Measurements from ENCODE around the gene GRIK4. TPM values are rescaled to one million over a fixed set of nuclear protein-coding genes. Genes with fewer than 3 reads are reported as not detected.
"Not testable (repeated sequence)": the region's sequence is repeated elsewhere in the genome, so short reads cannot be mapped to it uniquely, and the experiment has no call there.

Gene GRIK4
- polyA plus RNA-seq, 1 donor: 0.94 TPM

GRCh38 chr11:120573756-120574354 is 62.3 kb downstream of the GRIK4 start:
- WGBS (ENCODE audit: insufficient coverage, low lambda C conversion rate): no CpG with 5 or more reads among the region's 10 CpGs
- Histone ChIP-seq H3K4me3 (ENCODE audit: low read length) (no peak overlapping the region), H3K36me3 (ENCODE audit: control insufficient read depth, insufficient read depth, low read length) (no peaks in the 10 kb centered on the region), H3K9me3 (ENCODE audit: control insufficient read depth, low read depth, low read length) (peaks cover 2% of the 10 kb centered on the region), H3K27ac (ENCODE audit: low read length) (no peak overlapping the region), H3K27me3 (ENCODE audit: control insufficient read depth, insufficient read depth, low read length) (no peaks in the 10 kb centered on the region), H3K4me1 (ENCODE audit: control insufficient read depth, insufficient read depth, low read length) (no peaks in the 10 kb centered on the region)
- DNase-seq: no peak

- H3K4me1 ChIP-seq (ENCODE audit: control insufficient read depth, insufficient read depth, low read length): no peaks in the 10 kb centered on the region
- H3K4me3 ChIP-seq (ENCODE audit: low read length): no peak overlapping the region
- H3K9me3 ChIP-seq (ENCODE audit: control insufficient read depth, low read depth, low read length): peaks cover 2% of the 10 kb centered on the region
- H3K27ac ChIP-seq (ENCODE audit: low read length): no peak overlapping the region
- WGBS (ENCODE audit: insufficient coverage, low lambda C conversion rate): 83% methylated on average over 1 of the region's 8 CpGs
- H3K36me3 ChIP-seq (ENCODE audit: control insufficient read depth, insufficient read depth, low read length): no peaks in the 10 kb centered on the region
- no peaks in the 10 kb centered on the region for H3K27me3 ChIP-seq (ENCODE audit: control insufficient read depth, insufficient read depth, low read length)
- DNase-seq: no peak
Observed at GRCh38 chr11:120574876-120575275, 63.3 kb downstream of the GRIK4 start.

GRCh38 chr11:120575461-120575860 is 63.9 kb downstream of the GRIK4 start:
- WGBS (ENCODE audit: insufficient coverage, low lambda C conversion rate): no CpG with 5 or more reads among the region's 9 CpGs
- no peak overlapping the region for H3K27ac ChIP-seq (ENCODE audit: low read length)
- H3K36me3 ChIP-seq (ENCODE audit: control insufficient read depth, insufficient read depth, low read length): no peaks in the 10 kb centered on the region
- H3K27me3 ChIP-seq (ENCODE audit: control insufficient read depth, insufficient read depth, low read length): no peaks in the 10 kb centered on the region
- peaks cover 2% of the 10 kb centered on the region for H3K9me3 ChIP-seq (ENCODE audit: control insufficient read depth, low read depth, low read length)
- H3K4me3 ChIP-seq (ENCODE audit: low read length): no peak overlapping the region
- DNase-seq: no peak
- no peaks in the 10 kb centered on the region for H3K4me1 ChIP-seq (ENCODE audit: control insufficient read depth, insufficient read depth, low read length)

- DNase-seq: no peak
- no CpG with 5 or more reads among the region's 7 CpGs for WGBS (ENCODE audit: insufficient coverage, low lambda C conversion rate)
- H3K4me1 ChIP-seq (ENCODE audit: control insufficient read depth, insufficient read depth, low read length): no peaks in the 10 kb centered on the region
Observed at GRCh38 chr11:120576606-120577005, 65.1 kb downstream of the GRIK4 start.

GRCh38 chr11:120577041-120577440 is 65.5 kb downstream of the GRIK4 start:
- DNase-seq: no peak
- H3K9me3 ChIP-seq (ENCODE audit: control insufficient read depth, low read depth, low read length): no peaks in the 10 kb centered on the region
- H3K27ac ChIP-seq (ENCODE audit: low read length): no peak overlapping the region
- WGBS (ENCODE audit: insufficient coverage, low lambda C conversion rate): no CpG with 5 or more reads among the region's 2 CpGs
- no peaks in the 10 kb centered on the region for H3K4me1 ChIP-seq (ENCODE audit: control insufficient read depth, insufficient read depth, low read length)
- H3K36me3 ChIP-seq (ENCODE audit: control insufficient read depth, insufficient read depth, low read length): no peaks in the 10 kb centered on the region
- H3K4me3 ChIP-seq (ENCODE audit: low read length): no peak overlapping the region
- H3K27me3 ChIP-seq (ENCODE audit: control insufficient read depth, insufficient read depth, low read length): no peaks in the 10 kb centered on the region

More at GRCh38 chr11:120576606-120577005, 65.1 kb downstream of the GRIK4 start:
- Histone ChIP-seq H3K27me3 (ENCODE audit: control insufficient read depth, insufficient read depth, low read length) (no peaks in the 10 kb centered on the region), H3K36me3 (ENCODE audit: control insufficient read depth, insufficient read depth, low read length) (no peaks in the 10 kb centered on the region), H3K27ac (ENCODE audit: low read length) (no peak overlapping the region), H3K9me3 (ENCODE audit: control insufficient read depth, low read depth, low read length) (no peaks in the 10 kb centered on the region), H3K4me3 (ENCODE audit: low read length) (no peak overlapping the region)

- WGBS (ENCODE audit: insufficient coverage, low lambda C conversion rate): 100% methylated on average over 1 of the region's 7 CpGs
- no peak for DNase-seq
- H3K9me3 ChIP-seq (ENCODE audit: control insufficient read depth, low read depth, low read length): no peaks in the 10 kb centered on the region
- H3K4me3 ChIP-seq (ENCODE audit: low read length): no peak overlapping the region
- no peaks in the 10 kb centered on the region for H3K36me3 ChIP-seq (ENCODE audit: control insufficient read depth, insufficient read depth, low read length)
- no peaks in the 10 kb centered on the region for H3K4me1 ChIP-seq (ENCODE audit: control insufficient read depth, insufficient read depth, low read length)
- H3K27me3 ChIP-seq (ENCODE audit: control insufficient read depth, insufficient read depth, low read length): no peaks in the 10 kb centered on the region
- H3K27ac ChIP-seq (ENCODE audit: low read length): no peak overlapping the region
Observed at GRCh38 chr11:120577624-120578363, 66.2 kb downstream of the GRIK4 start.

- no peak overlapping the region for H3K27ac ChIP-seq (ENCODE audit: low read length)
- no peaks in the 10 kb centered on the region for H3K36me3 ChIP-seq (ENCODE audit: control insufficient read depth, insufficient read depth, low read length)
- no CpG with 5 or more reads among the region's 14 CpGs for WGBS (ENCODE audit: insufficient coverage, low lambda C conversion rate)
- H3K4me1 ChIP-seq (ENCODE audit: control insufficient read depth, insufficient read depth, low read length): no peaks in the 10 kb centered on the region
- H3K4me3 ChIP-seq (ENCODE audit: low read length): no peak overlapping the region
- H3K27me3 ChIP-seq (ENCODE audit: control insufficient read depth, insufficient read depth, low read length): no peaks in the 10 kb centered on the region
- no peaks in the 10 kb centered on the region for H3K9me3 ChIP-seq (ENCODE audit: control insufficient read depth, low read depth, low read length)
- DNase-seq: no peak
Observed at GRCh38 chr11:120578596-120579154, 67.1 kb downstream of the GRIK4 start.

- H3K36me3 ChIP-seq (ENCODE audit: control insufficient read depth, insufficient read depth, low read length): no peaks in the 10 kb centered on the region
- H3K4me1 ChIP-seq (ENCODE audit: control insufficient read depth, insufficient read depth, low read length): no peaks in the 10 kb centered on the region
- no peak for DNase-seq
- H3K4me3 ChIP-seq (ENCODE audit: low read length): no peak overlapping the region
- H3K27ac ChIP-seq (ENCODE audit: low read length): no peak overlapping the region
- no peaks in the 10 kb centered on the region for H3K9me3 ChIP-seq (ENCODE audit: control insufficient read depth, low read depth, low read length)
- no peaks in the 10 kb centered on the region for H3K27me3 ChIP-seq (ENCODE audit: control insufficient read depth, insufficient read depth, low read length)
- no CpG with 5 or more reads among the region's 7 CpGs for WGBS (ENCODE audit: insufficient coverage, low lambda C conversion rate)
Observed at GRCh38 chr11:120579611-120580031, 68.1 kb downstream of the GRIK4 start.

- Histone ChIP-seq H3K4me1 (ENCODE audit: control insufficient read depth, insufficient read depth, low read length) (no peaks in the 10 kb centered on the region), H3K27me3 (ENCODE audit: control insufficient read depth, insufficient read depth, low read length) (no peaks in the 10 kb centered on the region), H3K36me3 (ENCODE audit: control insufficient read depth, insufficient read depth, low read length) (no peaks in the 10 kb centered on the region), H3K9me3 (ENCODE audit: control insufficient read depth, low read depth, low read length) (no peaks in the 10 kb centered on the region), H3K27ac (ENCODE audit: low read length) (no peak overlapping the region), H3K4me3 (ENCODE audit: low read length) (no peak overlapping the region)
- DNase-seq: peak in 1 of 2 donors; percentile 30
- WGBS (ENCODE audit: insufficient coverage, low lambda C conversion rate): 54% methylated on average over 4 of the region's 4 CpGs
Observed at GRCh38 chr11:120581313-120581712, 69.8 kb downstream of the GRIK4 start.

- not testable (repeated sequence) for DNase-seq; H3K27me3 ChIP-seq (ENCODE audit: control insufficient read depth, insufficient read depth, low read length); H3K9me3 ChIP-seq (ENCODE audit: control insufficient read depth, low read depth, low read length); H3K27ac ChIP-seq (ENCODE audit: low read length); H3K4me3 ChIP-seq (ENCODE audit: low read length); H3K36me3 ChIP-seq (ENCODE audit: control insufficient read depth, insufficient read depth, low read length); H3K4me1 ChIP-seq (ENCODE audit: control insufficient read depth, insufficient read depth, low read length)
- no CpG with 5 or more reads among the region's 3 CpGs for WGBS (ENCODE audit: insufficient coverage, low lambda C conversion rate)
Observed at GRCh38 chr11:120582535-120582934, 71.0 kb downstream of the GRIK4 start.
